AG08396 (cell line): ENCODE results near the gene SLC5A2.
"Not testable (repeated sequence)": the region's sequence is repeated elsewhere in the genome, so short reads cannot be mapped to it uniquely, and the experiment has no call there.

ENCODE experiments used
- DNase-seq: peaks from one replicate; pipeline ENCODE4 v3.0.0; 2012; ENCODE audit warnings: low spot score, mixed read lengths

Gene SLC5A2

GRCh38 chr16:31483081-31483480 lies at the start of gene SLC5A2:
Gene SLC5A2, plus strand, starts transcription at chr16:31483123. Its CDS starts 14 bp downstream, at chr16:31483137.
- DNase-seq: no peak

- DNase-seq: no peak
Measured at GRCh38 chr16:31435341-31436220, 47.3 kb upstream of the SLC5A2 start.

GRCh38 chr16:31436221-31437045 lies 46.5 kb upstream of the SLC5A2 start:
- no peak for DNase-seq

GRCh38 chr16:31438414-31438813 lies 44.5 kb upstream of the SLC5A2 start:
- no peak for DNase-seq

GRCh38 chr16:31439023-31439422 lies 43.9 kb upstream of the SLC5A2 start:
- not testable (repeated sequence) for DNase-seq

GRCh38 chr16:31439519-31439918 lies 43.4 kb upstream of the SLC5A2 start:
- DNase-seq: no peak

- no peak for DNase-seq
Measured at GRCh38 chr16:31440516-31441184, 42.3 kb upstream of the SLC5A2 start.

GRCh38 chr16:31441956-31442355 lies 41.0 kb upstream of the SLC5A2 start:
- DNase-seq: no peak

GRCh38 chr16:31445931-31446330 lies 37.0 kb upstream of the SLC5A2 start:
- DNase-seq: not testable (repeated sequence)

- DNase-seq: no peak
Measured at GRCh38 chr16:31451201-31451600, 31.7 kb upstream of the SLC5A2 start.

GRCh38 chr16:31451681-31452351 lies 31.1 kb upstream of the SLC5A2 start:
- peak; percentile 81 for DNase-seq

- peak; percentile 77 for DNase-seq
Measured at GRCh38 chr16:31452631-31453106, 30.3 kb upstream of the SLC5A2 start.

- no peak for DNase-seq
Measured at GRCh38 chr16:31453255-31454204, 29.4 kb upstream of the SLC5A2 start.

GRCh38 chr16:31455601-31456314 lies 27.2 kb upstream of the SLC5A2 start:
- DNase-seq: no peak

- DNase-seq: no peak
Measured at GRCh38 chr16:31456988-31457360, 25.9 kb upstream of the SLC5A2 start.

- DNase-seq: no peak
Measured at GRCh38 chr16:31458073-31458843, 24.7 kb upstream of the SLC5A2 start.

GRCh38 chr16:31458844-31459686 lies 23.9 kb upstream of the SLC5A2 start, which contains the start of gene ARMC5:
Gene ARMC5, plus strand, starts transcription at chr16:31459501. Its CDS starts 24 bp downstream, at chr16:31459525.
- DNase-seq: peak; percentile 93
